GM11168 (cell line): ENCODE measurements around the gene RFLNA.

Experiments used
- in situ Hi-C: fragments of 300-500 bp; cut with MboI; formaldehyde crosslinking; loops from one replicate; pipeline ENCODE4 v1.12.0; 2022; ENCODE audit warnings: low sequenced_read_pairs; ENCODE audit not compliant: unreplicated experiment

Gene RFLNA

GRCh38 chr12:124351422-124351821 is 56.5 kb downstream of the RFLNA start:
- in situ Hi-C loops = no loop called here

GRCh38 chr12:124352257-124352656 is 57.4 kb downstream of the RFLNA start:
- in situ Hi-C loops = no loop called here

GRCh38 chr12:124352839-124353238 is 57.9 kb downstream of the RFLNA start:
- in situ Hi-C loops = no loop called here

GRCh38 chr12:124354400-124354799 is 59.5 kb downstream of the RFLNA start:
- in situ Hi-C loops = no loop called here

- in situ Hi-C loops = no loop called here
These were observed 61.3 kb downstream of the RFLNA start for GRCh38 chr12:124356221-124356620.

GRCh38 chr12:124357616-124358015 is 62.7 kb downstream of the RFLNA start:
- in situ Hi-C loops = no loop called here

GRCh38 chr12:124358572-124358971 is 63.7 kb downstream of the RFLNA start:
- in situ Hi-C loops = no loop called here

- in situ Hi-C loops = no loop called here
These were observed 65.0 kb downstream of the RFLNA start for GRCh38 chr12:124359671-124360581.

GRCh38 chr12:124361074-124361970 is 66.4 kb downstream of the RFLNA start:
- in situ Hi-C loops = no loop called here

- in situ Hi-C loops = no loop called here
These were observed 67.1 kb downstream of the RFLNA start for GRCh38 chr12:124361996-124362395.

- in situ Hi-C loops = no loop called here
These were observed 68.6 kb downstream of the RFLNA start for GRCh38 chr12:124363353-124363965.

- in situ Hi-C loops = no loop called here
These were observed 69.7 kb downstream of the RFLNA start for GRCh38 chr12:124364543-124364942.
